NCI-H2171 (cell line): ENCODE measurements around the gene RHOT1.
"Not testable (repeated sequence)": the region's sequence is repeated elsewhere in the genome, so short reads cannot be mapped to it uniquely, and the experiment has no call there.

ENCODE experiments used
- DNase-seq: peaks from one replicate; lab custom pipeline; 2025; lab: John Stamatoyannopoulos, UW

RHOT1 gene

DNA sequence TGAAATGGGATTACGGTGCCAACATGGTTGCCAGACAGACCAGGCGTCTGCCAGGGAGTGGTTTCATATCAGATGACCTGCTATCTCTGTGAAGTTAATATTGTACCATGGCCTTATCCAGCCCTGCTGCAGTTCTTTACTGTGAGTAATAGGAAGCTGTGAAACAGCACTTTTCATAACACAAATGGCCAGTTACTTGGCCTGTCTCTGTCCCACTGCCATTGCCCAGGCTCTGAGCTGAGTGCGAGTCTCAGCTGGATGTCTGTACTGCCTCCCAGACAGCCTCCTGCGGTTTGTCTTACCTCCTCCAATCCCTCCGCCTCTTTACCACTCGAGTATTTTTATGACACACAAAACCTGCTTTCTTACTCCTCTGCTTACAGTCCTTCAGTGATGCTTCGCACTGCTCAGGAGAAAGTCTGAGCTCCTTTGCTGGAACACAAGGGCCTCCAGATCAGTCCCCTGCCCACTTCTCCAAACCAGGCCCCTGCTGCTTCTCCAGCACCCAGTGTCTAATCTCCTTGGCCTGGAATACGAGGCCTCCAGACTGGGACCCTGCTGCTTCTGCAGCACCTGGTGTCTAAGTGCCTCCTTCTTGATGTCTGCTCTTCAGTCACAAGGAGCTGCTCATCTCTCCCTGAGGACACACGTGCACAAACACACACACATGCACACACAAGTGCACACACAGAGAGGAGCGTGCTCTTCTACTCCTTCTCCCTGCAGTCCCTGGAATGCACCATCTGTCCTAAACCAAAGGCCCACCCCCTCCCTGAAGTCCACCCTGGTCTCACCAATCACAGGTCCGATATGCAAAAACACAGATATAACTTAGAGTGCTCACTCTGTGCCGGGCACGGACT, 17.1 kb upstream of the RHOT1 start:
- no peak for DNase-seq

DNA sequence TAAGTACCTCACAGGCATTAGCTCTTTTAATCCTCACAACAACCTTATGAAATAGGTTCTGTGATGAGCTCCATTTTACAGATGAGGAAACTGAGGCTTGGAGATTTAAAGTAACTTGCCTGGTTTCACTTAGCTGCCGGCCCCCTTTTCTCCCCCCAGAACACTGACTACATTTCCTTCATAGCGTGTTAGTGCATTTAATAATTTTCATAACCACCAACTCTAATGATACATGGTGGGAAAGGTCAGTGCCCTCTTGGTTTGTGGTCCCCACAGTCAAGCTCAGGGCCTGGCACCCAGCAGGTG, 16.5 kb upstream of the RHOT1 start:
- no peak for DNase-seq

DNA sequence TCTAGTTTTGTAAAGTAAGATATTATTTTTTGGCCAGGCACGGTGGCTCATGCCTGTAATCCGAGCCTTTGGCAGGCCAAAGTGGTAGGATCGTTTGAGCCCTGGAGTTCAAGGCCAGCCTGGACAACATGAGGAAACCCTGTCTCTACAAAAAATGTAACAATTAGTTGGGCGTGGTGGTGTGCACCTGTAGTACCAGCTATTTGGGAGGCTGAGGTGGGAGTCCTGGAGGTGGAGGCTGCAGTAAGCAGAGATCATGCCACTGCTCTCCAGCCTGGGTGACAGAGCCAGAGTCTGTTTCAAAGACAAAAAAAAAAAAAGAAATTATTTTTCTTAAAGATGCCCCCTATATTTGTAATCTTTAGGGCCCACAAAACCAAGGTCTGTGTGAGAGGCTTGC, 16.0 kb upstream of the RHOT1 start:
- no peak for DNase-seq

DNA sequence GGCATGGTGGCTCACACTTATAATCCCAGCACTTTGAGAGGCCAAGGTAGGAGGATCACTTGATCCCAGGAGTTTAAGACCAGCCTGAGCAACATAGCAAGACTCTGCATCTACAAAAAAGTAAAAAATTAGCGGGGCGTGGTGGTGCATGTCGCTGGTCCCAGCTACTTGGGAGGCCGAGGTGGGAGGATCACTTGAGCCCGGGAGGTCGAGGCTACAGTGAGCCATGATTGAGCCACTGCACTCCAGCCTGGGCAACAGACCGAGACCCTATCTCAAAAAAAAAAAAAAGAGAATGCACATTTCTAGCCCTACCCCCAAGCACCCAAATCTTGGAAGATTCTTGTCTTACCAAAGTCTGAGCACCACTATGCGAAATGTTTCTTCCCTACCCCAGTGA, 15.6 kb upstream of the RHOT1 start:
- no peak for DNase-seq

DNA sequence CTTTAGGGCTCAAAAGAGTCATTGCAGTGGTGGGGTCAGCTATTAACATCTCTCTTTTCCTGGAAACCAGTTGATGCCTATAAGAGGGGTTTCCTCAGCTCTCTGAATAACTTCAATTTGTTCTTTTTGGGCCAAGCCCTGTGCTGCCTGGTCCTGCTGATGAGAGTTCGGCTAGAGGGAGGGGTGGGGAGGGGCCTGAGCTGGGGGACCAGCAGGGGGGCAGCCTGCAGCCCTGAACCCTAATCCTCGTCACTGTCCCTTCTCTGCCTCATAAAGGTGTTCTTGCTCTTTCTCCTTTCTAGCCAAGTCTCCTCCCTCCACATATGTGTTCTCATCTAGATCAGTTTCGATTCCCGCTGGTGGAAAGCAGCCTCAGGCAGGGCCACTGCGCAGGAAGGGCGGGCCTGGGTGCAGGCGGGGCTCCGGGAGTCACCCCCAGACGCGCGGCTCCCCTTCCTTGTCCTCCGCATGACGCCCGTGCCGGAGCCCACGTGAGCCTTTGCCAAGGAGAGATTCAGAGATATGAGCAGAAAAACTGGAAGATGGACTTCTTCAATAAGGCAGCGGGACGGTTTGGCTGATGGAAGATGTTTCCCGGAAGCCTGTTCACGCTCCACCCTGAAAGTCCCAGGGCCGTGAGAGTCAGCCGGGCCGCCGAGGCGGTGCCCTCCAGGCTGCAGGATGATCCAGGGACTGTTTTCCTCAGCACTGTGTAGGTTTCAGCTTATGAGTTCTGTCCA, 15.0 kb upstream of the RHOT1 start:
- peak; percentile 80 for DNase-seq

DNA sequence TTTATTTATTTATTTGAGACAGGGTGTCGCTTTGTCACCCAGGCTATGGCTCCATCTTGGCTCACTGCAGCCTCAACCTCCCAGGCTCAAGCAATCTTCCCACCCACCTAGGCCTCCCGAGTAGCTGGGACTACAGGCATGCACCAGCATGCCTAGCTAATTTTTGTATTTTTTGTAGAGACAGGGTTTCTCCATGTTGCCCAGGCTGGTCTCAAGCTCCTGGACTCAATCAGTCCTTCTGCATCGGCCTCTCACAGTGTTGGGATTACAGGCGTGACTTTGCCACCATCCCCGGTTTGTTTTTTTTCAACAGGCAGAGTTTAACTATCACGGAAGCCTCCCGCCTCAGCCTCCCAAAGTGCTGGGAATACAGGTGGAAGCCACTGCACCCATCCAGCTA, 13.8 kb upstream of the RHOT1 start:
- not testable (repeated sequence) for DNase-seq

DNA sequence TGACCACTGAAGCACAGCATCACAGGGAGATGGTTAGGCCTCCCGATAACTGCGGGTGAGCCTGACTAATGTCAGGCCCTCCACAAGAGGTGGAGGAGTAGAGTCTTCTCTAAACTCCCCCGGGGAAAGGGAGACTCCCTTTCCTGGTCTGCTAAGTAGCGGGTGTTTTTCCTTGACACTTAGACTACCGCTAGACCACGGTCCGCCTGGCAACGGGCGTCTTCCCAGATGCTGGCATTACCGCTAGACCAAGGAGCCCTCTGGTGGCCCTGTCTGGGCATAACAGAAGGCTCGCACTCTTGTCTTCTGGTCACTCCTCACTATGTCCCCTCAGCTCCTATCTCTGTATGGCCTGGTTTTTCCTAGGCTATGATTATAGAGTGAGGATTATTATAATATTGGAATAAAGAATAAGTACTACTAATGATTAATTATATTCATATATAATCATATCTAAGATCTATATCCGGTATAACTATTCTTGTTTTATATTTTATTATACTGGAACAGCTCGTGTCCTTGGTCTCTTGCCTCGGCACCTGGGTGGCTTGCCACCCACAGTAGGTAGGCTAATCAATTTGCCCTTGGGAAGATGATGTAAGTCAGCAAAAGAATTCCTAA, 6.7 kb upstream of the RHOT1 start:
- DNase-seq, result not testable (repeated sequence)

DNA sequence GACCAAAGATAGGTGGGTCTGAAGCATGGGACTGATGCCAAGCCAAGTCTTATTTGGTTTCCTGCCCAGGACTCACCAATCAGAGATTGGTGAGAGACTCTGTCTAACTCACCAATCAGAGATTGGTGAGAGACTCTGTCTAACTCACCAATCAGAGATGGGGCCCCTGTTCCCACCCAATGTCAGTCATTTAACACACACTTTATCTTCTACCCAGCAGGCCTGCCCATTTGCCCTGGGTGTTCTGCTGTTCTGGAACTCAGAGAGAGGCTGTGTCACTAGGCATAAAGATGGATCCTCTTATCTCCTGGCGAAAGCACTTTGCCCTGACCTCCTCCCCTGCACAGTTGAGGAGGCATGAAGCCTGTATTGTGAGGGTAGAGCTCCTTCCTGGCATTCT, 5.4 kb upstream of the RHOT1 start:
- DNase-seq, result no peak

DNA sequence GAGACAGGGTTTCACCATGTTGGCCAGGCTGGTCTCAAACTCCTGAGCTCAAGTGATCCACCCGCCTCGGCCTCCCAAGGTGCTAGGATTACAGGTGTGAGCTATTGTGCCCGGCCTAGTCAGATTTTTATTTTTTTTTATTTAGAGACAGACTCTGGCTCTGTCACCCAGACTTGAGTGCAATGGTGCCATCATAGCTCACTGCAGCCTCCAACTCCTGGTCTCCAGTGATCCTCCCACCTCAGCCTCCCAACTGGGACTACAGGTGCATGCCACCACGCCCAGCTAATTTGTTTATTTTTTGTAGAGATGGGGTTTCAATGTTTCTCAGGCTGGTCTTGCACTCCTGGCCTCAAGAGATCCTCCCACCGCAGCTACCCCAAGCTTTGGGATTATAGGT, 2.8 kb upstream of the RHOT1 start:
- not testable (repeated sequence) for DNase-seq

DNA sequence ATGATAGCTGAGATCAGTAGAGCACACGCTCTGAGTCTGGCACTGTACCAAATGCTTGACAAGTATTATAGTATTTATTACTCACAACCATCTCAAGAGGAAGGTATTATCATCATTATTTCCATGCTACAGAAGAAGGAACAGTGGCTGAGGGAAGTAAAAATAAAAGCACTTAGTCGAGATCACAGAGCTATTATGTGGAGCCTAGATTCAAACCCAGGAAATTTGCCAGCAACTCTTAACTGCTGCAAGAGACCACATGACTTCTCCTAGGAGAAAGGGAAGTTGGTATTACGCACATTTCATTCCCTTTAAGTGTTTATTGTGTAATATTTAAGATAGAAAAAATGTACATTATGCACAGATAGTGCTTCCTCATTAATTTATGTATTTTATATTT, 1.0 kb upstream of the RHOT1 start:
- DNase-seq, result no peak

DNA sequence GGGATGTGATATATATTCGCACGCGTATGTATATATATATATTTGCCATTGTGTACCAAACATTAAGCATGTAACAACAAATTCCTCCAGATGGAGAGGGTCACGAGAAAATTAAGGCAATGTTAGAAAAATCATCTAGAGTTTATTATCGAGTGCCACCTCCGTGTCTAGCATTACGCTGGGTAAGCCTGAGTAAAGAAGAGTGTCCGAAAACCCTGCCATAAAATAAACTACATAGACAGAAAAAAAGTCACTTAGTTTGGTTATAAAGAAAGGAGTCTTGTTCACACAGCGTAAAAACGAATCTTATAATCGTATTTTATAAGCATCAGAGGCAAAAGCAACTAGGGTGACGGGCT, 644 bp upstream of the RHOT1 start:
- no peak for DNase-seq

DNA sequence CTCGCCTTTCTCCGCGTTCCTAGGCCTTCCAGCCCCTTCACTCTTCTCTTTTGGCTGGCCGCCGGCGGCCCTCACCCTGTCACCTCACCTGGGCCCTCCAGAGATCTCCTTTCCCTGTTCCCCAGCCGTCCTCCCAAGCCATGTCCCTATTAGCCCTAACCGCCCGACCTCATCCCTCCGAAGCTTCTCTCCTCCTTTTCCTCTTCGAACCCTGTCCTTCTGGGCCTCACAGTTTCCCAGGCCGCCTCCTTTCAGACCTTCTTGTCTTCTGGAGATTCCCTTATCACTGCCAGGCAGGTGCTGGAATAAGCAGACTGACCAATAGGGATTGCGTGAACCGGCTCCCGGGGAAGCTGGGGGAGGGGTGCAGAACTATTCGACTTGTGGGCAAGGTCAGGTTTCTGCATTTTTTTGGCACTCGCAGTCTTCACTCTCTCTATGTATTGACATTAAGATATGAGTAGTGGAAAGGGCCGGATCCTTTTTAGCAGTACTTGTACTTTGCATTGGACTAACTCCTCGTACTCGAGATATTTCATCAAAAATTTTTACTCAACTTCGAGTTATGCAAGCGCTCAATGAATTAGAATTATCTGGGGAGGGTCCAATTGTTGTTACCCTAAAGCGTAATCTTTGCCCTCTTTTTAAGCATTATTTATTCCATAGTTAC, 690 bp downstream of the RHOT1 start:
- no peak for DNase-seq

DNA sequence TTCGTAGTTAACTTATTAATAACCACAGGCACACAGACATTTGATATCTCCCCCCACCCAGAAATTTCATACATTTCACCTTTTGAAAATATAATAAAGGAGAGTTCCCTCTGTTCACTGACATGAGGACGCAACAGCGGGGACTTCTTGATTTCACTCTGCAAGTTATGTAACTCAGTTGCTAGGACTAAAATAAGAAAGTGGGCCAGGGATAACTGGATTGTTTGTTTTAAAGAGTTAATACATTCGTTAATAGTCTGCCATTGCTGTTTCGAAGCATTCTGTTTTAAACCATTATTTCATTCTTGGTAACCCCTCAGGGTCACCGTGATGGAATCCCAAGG, 1.2 kb downstream of the RHOT1 start:
- DNase-seq, result no peak

DNA sequence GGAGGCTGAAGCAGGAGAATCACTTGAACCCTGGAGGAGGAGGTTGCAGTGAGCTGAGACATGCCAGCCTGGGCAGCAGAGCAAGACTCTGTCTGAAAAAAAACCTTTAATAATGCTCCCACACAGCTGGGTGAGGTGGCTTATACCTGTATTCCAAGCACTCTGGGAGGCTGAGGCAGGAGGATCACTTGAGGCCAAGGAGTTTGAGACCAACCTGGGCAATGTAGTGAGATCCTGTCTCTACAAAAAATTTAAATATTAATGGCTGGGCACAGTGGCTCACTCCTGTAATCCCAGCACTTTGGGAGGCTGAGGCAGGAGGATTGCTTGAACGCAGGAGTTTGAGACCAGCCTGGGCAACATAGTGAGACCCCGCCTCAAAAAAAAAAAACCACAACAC, 2.1 kb downstream of the RHOT1 start:
- DNase-seq, result not testable (repeated sequence)

DNA sequence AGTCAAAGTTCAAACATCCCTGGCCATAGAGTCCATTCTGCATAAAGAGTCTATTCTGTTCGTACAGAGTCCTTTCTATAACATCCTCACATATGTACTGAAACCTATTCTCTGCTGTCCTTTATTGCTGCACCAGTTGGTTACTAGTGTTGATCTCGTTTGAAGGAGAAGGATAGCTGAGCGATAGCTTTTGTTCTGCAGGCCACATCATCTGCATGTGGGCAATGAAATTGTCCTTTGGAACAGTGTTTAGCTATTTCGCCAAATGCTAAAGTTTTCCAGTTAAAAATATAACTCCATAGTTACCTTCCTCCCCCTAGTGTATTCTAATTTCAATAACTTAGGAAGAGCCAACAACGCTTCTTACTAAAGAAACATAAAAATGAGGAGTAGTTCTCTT, 6.0 kb downstream of the RHOT1 start:
- no peak for DNase-seq

DNA sequence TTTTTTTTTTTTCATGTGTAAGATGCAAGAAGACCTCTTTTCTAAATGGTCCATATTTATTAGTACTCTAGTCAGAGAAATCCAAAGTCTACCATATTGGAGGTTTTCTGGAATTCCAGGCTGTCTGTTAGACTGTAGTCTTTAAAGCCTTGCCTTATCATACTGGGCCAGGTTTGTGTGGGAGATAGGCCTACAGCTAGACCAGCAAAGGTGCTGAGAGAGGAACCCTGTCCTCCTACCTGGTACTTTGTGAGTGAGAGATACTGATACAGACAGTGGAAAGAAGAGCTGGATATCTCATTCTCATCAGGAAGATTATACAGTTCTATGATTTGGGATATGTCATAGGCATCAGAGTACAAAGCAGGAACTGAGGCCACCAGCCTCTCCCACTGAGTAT, 8.1 kb downstream of the RHOT1 start:
- no peak for DNase-seq

DNA sequence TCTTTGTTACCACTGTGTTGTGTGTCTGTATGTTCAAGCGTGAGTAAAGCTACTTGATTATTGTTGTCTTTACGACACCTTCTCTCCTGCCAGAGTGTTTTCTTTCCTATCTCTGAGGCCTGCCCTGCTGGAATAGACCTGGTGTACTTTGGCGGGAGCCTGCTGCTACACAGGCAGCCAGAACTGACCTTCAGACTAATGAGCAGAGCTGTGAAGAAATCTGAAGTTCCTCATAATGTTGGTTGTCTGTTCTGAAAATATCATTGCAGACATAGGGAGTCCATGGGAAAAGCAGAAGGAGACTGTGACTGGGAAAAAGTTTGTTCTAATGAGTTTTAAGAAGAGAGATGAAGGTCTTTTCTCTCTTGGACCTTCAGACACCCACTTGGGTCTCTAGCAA, 9.8 kb downstream of the RHOT1 start:
- no peak for DNase-seq

DNA sequence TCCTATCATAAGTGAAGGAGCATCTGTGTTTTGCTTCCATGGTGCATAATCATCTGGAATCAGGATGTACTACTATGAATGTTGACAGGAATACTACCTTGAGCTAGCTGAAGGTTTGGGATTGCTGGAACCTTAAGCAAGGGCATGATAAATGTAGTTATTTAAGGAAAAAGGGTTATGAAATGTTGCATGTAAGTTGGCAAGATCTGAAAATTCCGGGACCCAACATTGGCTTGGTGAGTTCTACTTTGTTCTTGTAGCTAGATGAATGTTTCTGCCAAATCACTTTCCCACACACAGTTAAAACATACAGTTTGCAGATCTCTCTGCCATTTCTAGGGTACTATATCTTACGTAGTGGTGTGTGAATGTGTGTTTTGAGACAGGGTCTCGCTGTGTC, 13.6 kb downstream of the RHOT1 start:
- DNase-seq, result no peak

DNA sequence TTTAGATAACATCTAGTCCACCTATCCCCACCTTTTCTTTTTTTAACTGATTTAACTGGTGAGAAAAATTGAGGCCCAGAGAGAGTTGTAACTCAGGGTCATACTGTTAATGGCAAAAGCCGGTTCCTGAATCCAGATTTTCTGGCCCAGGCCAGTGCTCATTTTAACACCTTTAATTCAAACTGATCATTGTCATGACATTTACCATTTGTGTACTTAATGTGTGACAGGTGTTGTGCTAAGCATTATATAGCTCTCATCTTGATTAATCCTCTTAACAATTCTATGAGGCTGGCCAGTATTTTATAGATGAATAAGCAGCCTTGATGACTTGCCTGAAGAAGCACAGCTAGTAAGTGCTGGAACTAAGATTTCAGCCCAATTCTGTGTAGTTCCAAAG, 14.4 kb downstream of the RHOT1 start:
- DNase-seq, result no peak

DNA sequence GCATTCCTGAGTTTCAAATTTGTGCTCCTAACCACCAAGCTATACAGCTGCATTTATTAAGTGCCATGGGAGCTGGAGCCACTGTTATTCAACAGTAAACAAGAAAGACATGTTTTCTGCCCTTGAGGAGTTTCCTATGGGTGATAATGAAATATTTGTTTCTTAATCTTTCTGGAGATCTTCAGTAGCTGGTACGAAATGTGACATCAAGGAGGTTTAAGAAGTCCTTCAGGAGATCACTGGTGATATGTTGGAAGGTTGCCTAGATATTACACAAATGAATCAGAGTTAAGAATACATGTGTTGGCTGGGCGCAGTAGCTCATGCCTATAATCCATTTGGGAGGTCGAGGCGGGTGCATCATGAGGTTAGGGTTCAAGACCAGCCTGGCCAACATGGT, 14.9 kb downstream of the RHOT1 start:
- no peak for DNase-seq

DNA sequence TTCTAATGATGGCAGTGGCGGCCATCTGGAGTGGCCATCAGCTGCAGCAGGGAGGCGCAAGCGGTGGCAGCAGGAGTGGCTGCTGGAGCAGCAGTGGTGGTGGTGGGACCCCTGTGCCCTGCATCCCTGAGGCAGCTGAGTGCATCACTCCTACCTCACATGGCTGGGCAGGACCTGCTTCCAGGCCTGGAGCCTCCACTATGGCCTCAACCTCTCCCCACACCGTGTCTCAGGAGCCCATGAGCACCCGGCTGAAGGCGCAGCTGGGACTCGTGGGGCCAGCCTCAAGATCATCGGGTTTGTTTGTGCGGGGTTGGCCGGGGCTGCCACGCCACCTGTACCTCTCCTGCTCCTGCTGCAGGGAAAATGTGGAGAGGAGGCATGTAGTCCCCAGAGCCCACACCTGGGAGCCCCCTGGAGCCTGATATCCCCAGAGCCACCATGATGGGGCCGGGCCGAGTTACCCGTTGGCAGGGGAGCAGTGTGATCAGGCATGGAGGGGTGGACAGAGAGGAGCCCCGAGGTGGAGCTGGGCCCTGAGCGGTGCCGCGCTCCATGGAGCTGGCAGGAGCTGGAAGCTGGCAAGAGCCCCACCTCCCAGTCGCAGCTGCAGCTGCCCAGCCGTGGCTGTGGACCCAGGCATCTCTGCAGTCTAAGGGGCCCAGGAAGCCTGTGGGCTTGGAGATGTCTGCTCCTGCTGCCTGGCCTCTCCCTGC, 16.7 kb downstream of the RHOT1 start:
- no peak for DNase-seq
